ENCODE results near the gene TBL3.

The TBL3 gene

GRCh38 chr16:1982991-1983543 lies 11.2 kb downstream of the TBL3 start:
- DNase-seq (ENCODE audit: low read depth): no peak

DNA sequence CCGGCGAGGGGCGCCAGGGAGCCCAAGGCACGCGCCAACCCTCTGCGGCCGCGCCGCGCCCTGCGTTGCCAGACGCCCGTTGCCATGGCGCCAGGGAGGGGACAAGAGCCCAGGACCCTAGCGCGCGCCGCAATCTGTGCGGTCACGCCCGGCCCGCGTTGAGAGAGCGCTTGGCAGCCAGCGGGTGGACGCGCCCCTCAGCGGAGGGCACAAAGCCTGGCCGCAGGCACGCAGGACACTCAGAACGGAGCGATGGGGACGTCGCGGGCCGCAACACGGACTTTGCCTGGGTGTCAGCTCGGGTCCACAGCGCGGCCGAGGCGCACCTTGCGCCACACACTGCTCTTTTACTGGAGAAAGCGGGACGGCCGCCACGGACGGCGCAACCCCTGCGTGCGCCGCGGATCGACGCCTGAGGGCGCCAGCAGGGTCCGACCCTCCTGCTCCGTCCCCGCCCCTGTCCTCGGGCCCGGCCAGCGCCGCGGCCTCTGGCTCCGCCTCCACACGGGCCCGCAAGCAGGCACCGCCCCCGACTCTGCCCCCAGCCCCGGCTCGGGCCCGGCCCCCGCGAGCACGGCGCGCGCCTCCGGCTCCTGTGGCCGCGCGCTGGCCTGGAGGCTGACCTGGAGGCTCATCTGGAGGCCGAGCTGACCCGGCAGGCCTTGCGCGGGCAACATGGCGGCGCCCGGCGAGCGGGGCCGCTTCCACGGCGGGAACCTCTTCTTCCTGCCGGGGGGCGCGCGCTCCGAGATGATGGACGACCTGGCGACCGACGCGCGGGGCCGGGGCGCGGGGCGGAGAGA lies 11.9 kb downstream of the TBL3 start, which contains the start of gene GFER:
TSS of gene GFER (plus strand) at position 650 of the 803 bp plus-strand sequence. CDS start at position 676, 26 bp downstream.
- DNase-seq (ENCODE audit: low read depth): peak; percentile 41

DNA sequence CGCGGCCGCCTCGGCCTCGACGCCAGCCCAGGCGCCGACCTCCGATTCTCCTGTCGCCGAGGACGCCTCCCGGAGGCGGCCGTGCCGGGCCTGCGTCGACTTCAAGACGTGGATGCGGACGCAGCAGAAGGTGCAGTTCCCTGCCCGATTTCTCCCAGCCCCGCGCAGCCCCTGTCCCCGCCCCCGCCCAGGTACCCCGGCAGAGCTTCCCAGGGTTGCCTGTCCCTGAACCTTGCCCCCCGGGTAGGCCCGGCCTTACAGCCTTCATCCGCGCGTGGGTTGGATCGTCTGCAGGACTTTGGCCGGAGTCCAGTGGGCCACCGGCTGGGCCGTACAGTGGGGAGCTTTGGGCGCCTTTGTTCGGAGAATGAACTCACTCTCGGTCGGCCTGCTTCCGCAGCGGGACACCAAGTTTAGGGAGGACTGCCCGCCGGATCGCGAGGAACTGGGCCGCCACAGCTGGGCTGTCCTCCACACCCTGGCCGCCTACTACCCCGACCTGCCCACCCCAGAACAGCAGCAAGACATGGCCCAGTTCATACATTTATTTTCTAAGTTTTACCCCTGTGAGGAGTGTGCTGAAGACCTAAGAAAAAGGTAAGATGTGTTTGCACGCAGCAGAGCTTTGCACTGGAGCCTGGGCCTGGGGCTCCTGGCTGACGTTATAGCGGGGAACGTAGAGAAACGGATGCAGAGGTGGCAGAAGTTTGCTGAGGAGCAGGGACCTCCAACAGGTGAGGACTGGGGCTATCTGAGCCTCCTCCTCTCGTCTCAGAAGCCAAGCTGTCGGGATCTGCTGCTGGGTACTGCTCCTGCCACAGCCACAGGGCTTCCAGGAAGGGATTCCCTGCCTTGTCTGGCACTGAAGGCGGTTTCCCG lies 12.7 kb downstream of the TBL3 start:
- no peak for DNase-seq (ENCODE audit: low read depth)

DNA sequence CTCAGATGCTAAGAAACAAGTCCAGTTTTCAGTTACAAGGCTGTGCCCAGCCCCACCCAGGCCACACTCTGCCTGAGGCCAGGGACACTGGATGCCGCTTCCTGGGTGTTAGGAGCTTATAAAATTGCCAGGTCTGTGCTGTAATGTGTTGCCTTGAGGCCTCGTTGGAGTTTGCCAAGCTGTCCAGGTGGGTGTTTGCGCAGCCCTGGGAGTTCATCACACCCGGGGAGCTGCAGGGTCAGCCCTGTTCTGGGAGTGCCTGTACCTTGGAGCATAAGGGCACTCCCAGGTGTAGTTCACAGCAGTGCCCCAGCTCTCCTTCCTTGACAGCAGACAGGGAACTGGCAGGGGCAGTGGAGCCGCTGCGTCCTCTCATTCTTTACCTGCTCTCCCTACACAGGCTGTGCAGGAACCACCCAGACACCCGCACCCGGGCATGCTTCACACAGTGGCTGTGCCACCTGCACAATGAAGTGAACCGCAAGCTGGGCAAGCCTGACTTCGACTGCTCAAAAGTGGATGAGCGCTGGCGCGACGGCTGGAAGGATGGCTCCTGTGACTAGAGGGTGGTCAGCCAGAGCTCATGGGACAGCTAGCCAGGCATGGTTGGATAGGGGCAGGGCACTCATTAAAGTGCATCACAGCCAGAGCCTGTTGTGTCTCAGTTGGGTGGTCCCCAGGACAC lies 13.8 kb downstream of the TBL3 start:
- no peak for DNase-seq (ENCODE audit: low read depth)

DNA sequence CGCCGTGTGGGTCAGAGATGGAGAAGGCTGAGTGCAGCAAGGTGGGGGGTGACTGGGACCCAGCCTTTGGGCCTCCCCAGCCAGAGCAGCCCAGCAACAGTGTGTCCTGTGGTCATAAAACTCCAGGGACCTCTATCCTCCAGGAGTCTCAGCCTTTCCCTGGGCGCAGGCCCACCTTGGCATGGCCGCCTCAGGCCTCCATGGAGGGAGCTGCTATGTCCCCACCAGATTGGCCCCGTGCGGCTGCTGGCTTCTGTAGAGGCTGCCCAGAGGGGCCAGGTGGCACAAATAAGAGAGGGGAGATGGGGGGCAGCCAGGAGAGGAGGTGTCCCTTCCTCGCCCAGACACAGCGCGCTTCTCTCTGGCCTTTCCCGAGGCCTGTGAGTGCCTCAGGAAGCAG lies 15.3 kb downstream of the TBL3 start:
- no peak for DNase-seq (ENCODE audit: low read depth)

DNA sequence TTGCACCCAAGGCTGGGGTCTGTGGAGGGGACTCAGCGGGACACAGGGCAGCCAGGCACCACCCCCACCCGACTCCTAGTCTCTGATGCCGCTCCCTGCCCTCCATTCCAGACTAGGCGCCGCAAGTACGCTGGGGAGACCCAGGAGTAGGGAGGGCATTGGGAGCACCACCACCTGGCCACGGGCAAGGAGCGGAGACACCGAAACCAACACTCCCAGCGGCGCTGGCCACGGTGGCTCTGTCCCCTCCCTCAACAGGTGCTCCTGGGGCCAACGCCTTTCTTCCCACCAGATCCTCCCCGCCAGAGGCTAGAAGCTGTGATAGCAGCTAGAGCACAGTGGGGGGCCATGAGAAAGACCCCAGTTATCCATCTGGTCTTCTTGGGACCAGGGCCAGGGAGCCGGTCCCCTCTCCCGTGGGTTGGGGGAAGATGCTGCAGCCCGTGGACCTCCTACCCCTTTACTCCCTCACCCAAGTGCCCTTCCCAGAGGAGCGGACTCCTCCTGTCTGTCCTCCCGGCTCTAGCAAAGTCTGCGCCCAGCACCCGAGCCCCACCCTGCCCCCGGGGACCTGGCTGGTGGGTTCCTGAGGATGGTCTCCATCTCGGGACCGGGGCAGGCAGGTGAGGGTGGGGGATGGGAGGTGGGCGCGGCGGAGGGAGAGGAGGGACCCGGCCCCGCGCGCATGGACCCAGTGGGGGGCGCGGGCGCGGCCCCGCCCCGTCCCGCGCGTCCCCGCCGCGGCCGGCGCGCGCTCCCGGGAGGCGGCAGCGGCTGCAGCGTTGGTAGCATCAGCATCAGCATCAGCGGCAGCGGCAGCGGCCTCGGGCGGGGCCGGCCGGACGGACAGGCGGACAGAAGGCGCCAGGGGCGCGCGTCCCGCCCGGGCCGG lies 17.6 kb downstream of the TBL3 start, which contains the start of gene SYNGR3:
TSS of gene SYNGR3 (plus strand) at position 762 of the 892 bp plus-strand sequence. CDS start 133 bp downstream, outside the sequence.
- DNase-seq (ENCODE audit: low read depth): no peak

DNA sequence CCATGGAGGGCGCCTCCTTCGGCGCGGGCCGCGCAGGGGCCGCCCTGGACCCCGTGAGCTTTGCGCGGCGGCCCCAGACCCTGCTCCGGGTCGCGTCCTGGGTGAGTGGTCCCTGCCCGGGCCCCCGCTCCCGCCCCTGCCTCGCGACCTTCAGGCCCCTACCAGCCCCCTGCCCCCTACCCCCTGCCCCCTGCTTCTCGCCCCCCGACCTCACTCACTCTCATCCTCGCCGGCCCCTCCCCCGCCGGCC lies 18.2 kb downstream of the TBL3 start:
- no peak for DNase-seq (ENCODE audit: low read depth)

DNA sequence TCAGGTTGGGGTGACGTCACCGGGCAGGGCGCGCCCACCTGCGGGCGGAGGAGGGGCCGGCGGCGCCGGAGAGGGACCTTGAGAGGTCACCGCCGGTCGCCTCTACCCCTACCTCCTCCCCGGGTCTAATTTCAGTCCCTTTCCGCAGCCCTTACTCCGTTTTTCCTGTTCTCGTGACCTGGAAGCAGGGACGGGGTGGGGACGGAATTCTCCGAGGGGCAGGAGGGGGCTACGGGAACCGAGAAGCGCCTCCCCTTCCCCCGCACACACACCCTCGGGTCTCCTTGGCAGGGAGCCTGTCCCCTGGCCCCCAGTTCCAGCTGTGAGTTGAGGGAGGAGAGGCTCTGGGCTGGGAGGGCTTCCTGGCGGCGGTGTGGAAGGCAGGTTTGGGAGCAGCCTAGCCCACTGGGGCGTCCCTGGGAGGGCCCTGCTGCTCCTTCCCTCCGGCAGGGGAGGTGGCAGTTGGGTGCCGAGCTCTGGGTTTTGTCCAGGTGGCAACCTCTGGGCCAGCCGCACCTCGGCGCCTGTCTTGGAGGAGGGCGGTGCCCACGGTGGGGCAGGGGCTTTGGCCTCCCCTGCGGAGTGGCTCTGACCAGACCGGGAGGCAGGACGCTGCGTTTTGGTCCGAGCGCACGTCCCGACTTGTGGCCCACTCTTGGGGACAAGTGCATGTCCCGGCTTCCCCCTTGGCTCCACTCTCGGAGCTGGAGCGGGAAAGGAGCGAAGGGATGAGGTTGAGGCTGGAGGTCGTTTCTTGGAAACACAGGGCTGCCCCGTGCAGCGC lies 18.7 kb downstream of the TBL3 start:
- DNase-seq (ENCODE audit: low read depth): no peak

DNA sequence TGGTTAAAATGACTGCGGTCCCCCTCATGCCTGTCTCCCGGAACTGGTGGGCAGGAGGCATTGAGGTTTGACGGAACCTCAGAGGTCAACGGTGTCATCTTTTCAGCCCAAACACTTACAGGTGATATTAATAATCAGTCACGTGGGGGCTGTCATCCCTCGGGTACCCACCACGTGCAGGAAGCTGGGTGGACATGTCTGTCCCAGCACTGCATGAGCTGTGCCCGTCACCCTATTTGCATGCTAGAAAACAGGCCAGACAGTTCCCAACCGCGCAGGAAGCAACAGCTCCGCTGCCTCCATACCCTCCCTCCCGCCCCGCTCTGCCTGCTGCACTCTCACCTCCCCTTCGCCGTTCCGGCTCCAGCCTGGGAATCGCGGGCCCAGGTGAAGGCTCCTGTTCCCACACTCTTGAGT lies 19.3 kb downstream of the TBL3 start:
- DNase-seq (ENCODE audit: low read depth): no peak

- no peak for DNase-seq (ENCODE audit: low read depth)
Measured at GRCh38 chr16:1991588-1991947, 19.7 kb downstream of the TBL3 start.

GRCh38 chr16:1991948-1992703 lies 20.3 kb downstream of the TBL3 start:
- DNase-seq (ENCODE audit: low read depth): peak; percentile 94

- no peak for DNase-seq (ENCODE audit: low read depth)
Measured at GRCh38 chr16:1992704-1993317, 21.0 kb downstream of the TBL3 start.

DNA sequence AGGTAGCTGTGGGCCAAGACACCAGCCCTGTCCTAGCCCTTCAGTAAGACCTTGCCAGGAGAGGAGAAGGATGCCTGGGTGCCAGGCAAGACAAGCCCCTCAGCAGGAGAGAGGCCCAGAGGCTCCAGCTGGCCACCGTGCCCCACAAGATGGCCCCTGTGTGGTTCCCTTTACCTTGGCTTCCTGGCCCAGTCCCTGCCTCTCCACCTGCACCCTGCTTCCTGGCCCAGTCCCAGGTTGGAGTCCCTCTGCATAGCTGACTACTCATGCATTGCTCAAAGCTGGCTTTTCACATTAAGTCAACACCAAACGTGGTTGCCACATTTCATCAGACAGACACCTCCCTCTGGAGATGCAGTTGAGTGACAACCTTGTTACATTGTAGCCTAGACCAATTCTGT lies 21.9 kb downstream of the TBL3 start:
- DNase-seq (ENCODE audit: low read depth): no peak

GRCh38 chr16:1997494-1998359 lies 25.9 kb downstream of the TBL3 start:
- no peak for DNase-seq (ENCODE audit: low read depth)

- no peak for DNase-seq (ENCODE audit: low read depth)
Measured at GRCh38 chr16:1998360-1998835, 26.5 kb downstream of the TBL3 start.

DNA sequence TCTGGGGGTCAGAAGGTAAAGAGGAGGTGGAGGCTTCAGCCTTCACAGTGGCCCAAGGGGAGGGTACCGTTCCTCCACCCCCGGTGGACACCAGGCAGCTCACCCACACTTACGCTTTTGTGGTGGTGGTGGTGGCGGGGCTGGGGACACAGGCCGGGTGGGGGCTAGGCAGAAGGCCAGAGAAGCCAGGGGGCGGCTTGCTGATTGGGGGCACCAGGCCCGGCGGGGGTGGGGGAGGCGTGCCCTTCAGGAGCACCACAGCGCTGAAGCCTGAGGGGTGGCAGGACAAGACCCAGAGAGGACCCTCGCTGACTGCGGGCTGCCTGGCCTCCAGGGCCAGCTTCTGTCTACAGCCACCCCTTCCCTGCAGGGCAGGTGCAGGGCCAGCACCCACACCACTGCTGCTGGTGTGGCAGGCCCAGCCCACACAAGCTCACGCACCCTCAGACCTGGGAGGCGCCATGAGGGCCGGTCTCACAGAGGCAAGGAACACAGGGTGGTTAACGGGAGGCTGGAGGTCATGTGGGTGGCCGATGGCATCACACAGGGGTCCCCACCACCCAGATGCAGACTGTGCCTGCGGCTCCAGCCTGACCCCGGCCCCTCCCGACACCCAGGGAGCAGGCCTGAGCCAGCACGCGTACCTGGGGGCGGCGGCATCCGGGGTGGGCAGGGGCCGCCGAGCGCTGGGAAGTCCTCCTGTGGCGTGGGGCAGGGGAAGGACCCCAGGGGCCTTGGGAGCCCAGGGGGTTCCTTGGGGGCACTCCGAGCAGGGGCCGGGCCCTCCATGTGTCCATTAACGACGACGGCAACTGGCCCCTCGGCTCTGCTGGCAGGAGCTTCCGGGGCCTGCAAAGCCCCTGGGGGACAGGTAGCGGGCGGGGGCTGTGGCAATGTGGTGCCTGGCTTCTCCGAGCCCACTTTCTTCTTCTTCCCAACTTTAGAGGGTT lies 27.3 kb downstream of the TBL3 start:
- no peak for DNase-seq (ENCODE audit: low read depth)
